Urinary bladder (tissue), 4 donors: ENCODE measurements around the gene SOAT2. TPM values are rescaled to one million over a fixed set of nuclear protein-coding genes. Genes with fewer than 3 reads are reported as not detected.
"Not testable (repeated sequence)": the region's sequence is repeated elsewhere in the genome, so short reads cannot be mapped to it uniquely, and the experiment has no call there.

Source experiments
- DNase-seq: peaks from one replicate; pipeline ENCODE4 v3.0.0-alpha.2; 2015; ENCODE audit errors: extremely low spot score
- H3K27ac ChIP-seq: one replicate; pipeline ENCODE4 v1.5.1; 2013; ENCODE audit warnings: low read depth, mild to moderate bottlenecking, moderate library complexity
- H3K36me3 ChIP-seq: one replicate; pipeline ENCODE4 v1.6.1; 2013; ENCODE audit warnings: mild to moderate bottlenecking, moderate library complexity; ENCODE audit not compliant: insufficient read depth
- H3K4me1 ChIP-seq: one replicate; pipeline ENCODE4 v1.6.1; 2013; ENCODE audit warnings: mild to moderate bottlenecking, moderate library complexity; ENCODE audit not compliant: insufficient read depth
- H3K4me3 ChIP-seq: one replicate; pipeline ENCODE4 v1.5.1; 2013; ENCODE audit warnings: low read depth, low read length
- WGBS: extraction: QIAGEN DNeasy Blood & Tissue Kit; methylation state at CpG from one replicate; pipeline ENCODE4 v1.1.7; 2013; 5-methylcytosine and 5-hydroxymethylcytosine counted together
- polyA plus RNA-seq: library from polyadenylated mRNA; stranded (reverse); fragments of 200-250 nt; gene quantifications from one replicate; pipeline ENCODE4 v1.2.3, GENCODE V29; 2013
- total RNA-seq: library from RNA; depleted of rRNA; stranded (reverse); fragments of >200 nt; gene quantifications from one replicate; pipeline ENCODE4 v1.2.3, GENCODE V29; 2014
- donor health status: healthy with polysubstance abuse.
- donor health status: healthy.

Gene SOAT2
- total and polyA plus RNA-seq, 2 donors = 0.30 TPM; not detected in 1

DNA sequence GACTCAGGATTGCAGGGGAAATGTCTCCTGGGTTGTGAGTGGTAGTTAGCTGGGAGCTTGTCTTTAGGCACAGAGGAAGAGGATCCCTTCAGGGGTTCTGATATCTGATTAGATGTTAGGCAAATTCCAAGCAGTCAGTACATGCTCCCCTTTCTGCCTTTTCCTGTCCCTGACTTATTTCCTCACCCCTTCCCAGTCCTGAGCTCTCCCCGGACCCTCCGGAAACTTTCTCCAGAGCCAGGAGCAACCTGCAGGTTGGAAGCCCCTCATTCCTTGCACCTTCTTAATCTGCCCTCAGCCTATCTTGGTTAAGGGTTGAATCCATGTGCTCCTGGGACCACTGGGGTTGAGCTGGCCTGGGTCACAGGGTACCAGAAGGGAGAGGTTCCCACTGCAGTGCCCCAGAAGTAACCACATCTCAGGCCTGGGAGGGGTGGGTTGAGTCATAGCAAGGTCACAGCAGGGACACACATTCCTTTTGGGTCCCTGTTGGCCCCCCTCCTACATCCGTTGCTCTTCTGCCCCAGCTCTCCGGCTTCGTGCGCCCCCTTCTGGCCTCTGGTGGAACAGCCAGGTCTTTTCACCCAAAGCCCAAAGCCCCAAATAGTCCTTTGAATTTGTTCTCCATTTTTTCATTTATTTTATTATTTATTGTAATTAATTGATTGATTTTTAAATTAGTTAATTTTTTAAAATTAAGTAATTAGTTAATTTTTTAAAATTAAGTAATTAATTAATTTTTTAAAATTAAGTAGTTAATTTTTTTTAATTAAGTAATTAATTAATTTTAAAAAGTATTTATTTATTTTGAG, 4.0 kb upstream of the SOAT2 start:
- Histone ChIP-seq H3K4me1 (no peaks in the 10 kb centered on the region), H3K27ac (peak overlapping the region; percentile 69), H3K36me3 (no peaks in the 10 kb centered on the region), H3K4me3 (peak overlapping the region; percentile 5)
- 15% methylated on average over 6 of the region's 6 CpGs for WGBS
- peak; percentile 76 for DNase-seq

- Histone ChIP-seq H3K4me1 (no peaks in the 10 kb centered on the region), H3K4me3 (no peak overlapping the region), H3K36me3 (no peaks in the 10 kb centered on the region), H3K27ac (no peak overlapping the region)
- no peak for DNase-seq
- 88% methylated on average over 13 of the region's 13 CpGs for WGBS
These were observed 2.7 kb upstream of the SOAT2 start for GRCh38 chr12:53100466-53101151.

- H3K4me1 ChIP-seq = no peaks in the 10 kb centered on the region
- H3K4me3 ChIP-seq = no peak overlapping the region
- no peak for DNase-seq
- H3K27ac ChIP-seq = no peak overlapping the region
- H3K36me3 ChIP-seq = no peaks in the 10 kb centered on the region
- 85% methylated on average over 7 of the region's 7 CpGs for WGBS
These were observed 2.0 kb upstream of the SOAT2 start for GRCh38 chr12:53101266-53101665.

- DNase-seq = no peak
- Histone ChIP-seq H3K36me3 (no peaks in the 10 kb centered on the region), H3K4me1 (no peaks in the 10 kb centered on the region), H3K27ac (no peak overlapping the region), H3K4me3 (no peak overlapping the region)
- WGBS = 88% methylated on average over 12 of the region's 12 CpGs
These were observed 1.1 kb upstream of the SOAT2 start for GRCh38 chr12:53101931-53102781.

DNA sequence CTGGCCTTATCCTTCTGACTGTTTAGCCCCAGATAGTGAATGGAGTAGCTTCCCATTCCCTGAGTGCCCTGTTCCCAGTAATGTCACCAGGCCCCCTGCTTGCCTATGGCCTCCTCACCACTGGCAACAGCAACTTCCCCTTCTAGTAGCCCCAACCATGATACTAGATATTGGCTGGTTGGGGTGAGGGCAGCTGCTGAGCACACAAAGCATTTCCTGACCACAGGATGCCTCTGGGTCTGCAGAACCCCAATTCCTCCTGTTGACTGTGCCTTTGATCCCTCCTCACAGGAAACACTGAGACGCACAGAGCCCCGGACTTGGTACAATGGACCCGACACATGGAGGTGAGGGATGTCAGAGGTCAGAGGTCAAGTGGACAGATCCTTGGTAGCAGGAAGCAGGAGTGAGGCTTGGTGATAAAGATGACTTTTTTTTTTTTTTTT, 597 bp downstream of the SOAT2 start:
- H3K4me3 ChIP-seq = no peak overlapping the region
- no peaks in the 10 kb centered on the region for H3K4me1 ChIP-seq
- no peak overlapping the region for H3K27ac ChIP-seq
- 59% methylated on average over 3 of the region's 3 CpGs for WGBS
- no peak for DNase-seq
- no peaks in the 10 kb centered on the region for H3K36me3 ChIP-seq

GRCh38 chr12:53105256-53105655, 2.0 kb downstream of the SOAT2 start:
- Histone ChIP-seq H3K36me3 (no peaks in the 10 kb centered on the region), H3K27ac (no peak overlapping the region), H3K4me3 (no peak overlapping the region), H3K4me1 (no peaks in the 10 kb centered on the region)
- WGBS = 94% methylated on average over 8 of the region's 8 CpGs
- DNase-seq = no peak

- no peaks in the 10 kb centered on the region for H3K36me3 ChIP-seq
- H3K27ac ChIP-seq = no peak overlapping the region
- no peak for DNase-seq
- WGBS = 90% methylated on average over 7 of the region's 7 CpGs
- H3K4me3 ChIP-seq = no peak overlapping the region
- H3K4me1 ChIP-seq = no peaks in the 10 kb centered on the region
These were observed 2.6 kb downstream of the SOAT2 start for GRCh38 chr12:53105712-53106439.

GRCh38 chr12:53107122-53107521, 3.8 kb downstream of the SOAT2 start:
- no peak for DNase-seq
- Histone ChIP-seq H3K36me3 (no peaks in the 10 kb centered on the region), H3K4me1 (no peaks in the 10 kb centered on the region), H3K4me3 (no peak overlapping the region), H3K27ac (no peak overlapping the region)
- WGBS = 42% methylated on average over 7 of the region's 7 CpGs

- H3K4me1 ChIP-seq, H3K4me3 ChIP-seq, H3K36me3 ChIP-seq, H3K27ac ChIP-seq, DNase-seq: not testable (repeated sequence)
- 91% methylated on average over 7 of the region's 7 CpGs for WGBS
These were observed 9.1 kb downstream of the SOAT2 start for GRCh38 chr12:53112431-53112830.

DNA sequence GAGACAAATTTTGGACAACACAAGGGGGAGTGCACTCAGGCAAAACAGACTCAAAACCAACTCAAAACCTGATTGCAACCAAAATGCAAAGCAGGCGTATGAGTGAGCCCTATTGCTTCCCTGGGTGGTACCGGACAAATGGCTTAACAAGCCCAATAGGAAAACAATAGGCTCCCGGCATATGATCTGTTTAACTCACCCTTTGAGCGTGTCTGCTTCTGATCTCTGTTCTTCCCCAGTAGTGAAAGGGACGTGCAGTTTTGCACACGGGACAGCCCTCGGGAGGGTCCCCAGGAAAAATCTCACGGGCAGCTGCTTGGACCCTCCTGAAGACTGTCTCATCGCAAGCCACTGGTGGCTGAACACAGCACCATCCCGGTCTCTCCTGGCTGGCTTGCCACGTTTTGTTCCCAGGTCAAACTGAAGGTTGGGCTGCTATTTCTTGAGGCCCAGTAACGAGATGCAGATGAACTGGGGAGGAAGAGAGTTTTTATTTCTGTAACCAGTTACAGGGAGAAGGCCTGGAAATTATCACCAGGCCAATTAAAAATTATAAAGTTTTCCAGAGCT, 9.9 kb downstream of the SOAT2 start:
- WGBS = 74% methylated on average over 12 of the region's 12 CpGs
- no peaks in the 10 kb centered on the region for H3K4me1 ChIP-seq
- no peak for DNase-seq
- no peak overlapping the region for H3K4me3 ChIP-seq
- no peaks in the 10 kb centered on the region for H3K36me3 ChIP-seq
- H3K27ac ChIP-seq = no peak overlapping the region

- H3K27ac ChIP-seq = no peak overlapping the region
- no peak for DNase-seq
- no peaks in the 10 kb centered on the region for H3K4me1 ChIP-seq
- no peak overlapping the region for H3K4me3 ChIP-seq
- H3K36me3 ChIP-seq = no peaks in the 10 kb centered on the region
These were observed 10.7 kb downstream of the SOAT2 start for GRCh38 chr12:53113951-53114350.

GRCh38 chr12:53115112-53115890, 12.0 kb downstream of the SOAT2 start:
- H3K4me3 ChIP-seq = no peak overlapping the region
- H3K4me1 ChIP-seq = no peaks in the 10 kb centered on the region
- no peak for DNase-seq
- WGBS = 86% methylated on average over 33 of the region's 33 CpGs
- H3K27ac ChIP-seq = no peak overlapping the region
- no peaks in the 10 kb centered on the region for H3K36me3 ChIP-seq
